ENCODE data around the gene ABCB11. TPM values are rescaled to one million over a fixed set of nuclear protein-coding genes. Genes with fewer than 3 reads are reported as not detected.

Gene ABCB11
- total and polyA plus RNA-seq, 10 of the 15 experiments (the other 5 are each of a cell fraction or from before 2014, with no cell fraction given), result not detected

GRCh38 chr2:168903888-168904287 is 127.2 kb downstream of the ABCB11 start:
- no peak overlapping the region for H3K4me3 ChIP-seq
- RAD21 ChIA-PET (ENCODE audit: unreplicated experiment), result no interaction called here
- H3K4me2 ChIP-seq (ENCODE audit: control insufficient read depth, insufficient read depth), result no peak overlapping the region
- 54% methylated on average over 2 of the region's 2 CpGs for WGBS (ENCODE audit: insufficient coverage, insufficient replicate concordance, low lambda C conversion rate, missing lambda C conversion rate)
- SMC1A ChIA-PET (ENCODE audit: uncharacterized antibody, unreplicated experiment), result no interaction called here
- H3K27me3 ChIP-seq (replicated peaks in 1 of 2; ENCODE audit: control insufficient read depth in 2 of 2, insufficient read depth in 2 of 2, low read length in 1 of 2), result no peaks in the 10 kb centered on the region; a peak in 1 of 4 replicates
- H4K20me1 ChIP-seq (ENCODE audit: control insufficient read depth, insufficient read depth), result no peaks in the 10 kb centered on the region
- intact Hi-C loops (cut with micrococcal nuclease; ENCODE audit: unreplicated experiment) (no loop called here), in situ Hi-C loops (cut with MboI) (no loop called here)
- no peak overlapping the region for H3K27ac ChIP-seq (ENCODE audit: control insufficient read depth, insufficient read depth)
- H2AFZ ChIP-seq (ENCODE audit: control insufficient read depth, low read depth, low read length), result no peak overlapping the region
- CTCF ChIA-PET, result no interaction called here
- no peak overlapping the region for H3K9ac ChIP-seq (ENCODE audit: control insufficient read depth, insufficient read depth, low read length)
- no peaks in the 10 kb centered on the region for H3K79me2 ChIP-seq (ENCODE audit: control insufficient read depth, insufficient read depth, low read length)
- ATAC-seq (no peak), FAIRE-seq (no peak), DNase-seq (ENCODE audit: low read depth, low spot score) (no peak)
- H3K4me1 ChIP-seq (ENCODE audit: control insufficient read depth, insufficient read depth, low read length), result no peaks in the 10 kb centered on the region
- H3K36me3 ChIP-seq (ENCODE audit: control insufficient read depth in 2 of 2, insufficient read depth in 2 of 2, low read length in 1 of 2), result no peaks in the 10 kb centered on the region
- TF ChIP-seq POLR2AphosphoS5 (IDR thresholded peaks at IDR 0.05; ENCODE audit: low read length) (no peak), SMAD5 (IDR thresholded peaks at IDR 0.05; ENCODE audit: low read depth) (no peak), IRF5 (IDR thresholded peaks at IDR 0.05; ENCODE audit: borderline replicate concordance) (no peak), STAT3 (IDR thresholded peaks at IDR 0.05; ENCODE audit: low read depth, low read length) (no peak), HSF1 (IDR thresholded peaks at IDR 0.05; ENCODE audit: low read depth, low read length) (no peak), RB1 (IDR thresholded peaks at IDR 0.05; ENCODE audit: borderline replicate concordance) (no peak), NKRF (conservative IDR thresholded peaks at IDR 0.05) (no peak)
- H3K9me3 ChIP-seq (replicated peaks; ENCODE audit: control insufficient read depth, insufficient read depth, low read length), result no peaks in the 10 kb centered on the region
- POLR2A ChIA-PET, result no interaction called here
- BruUV-seq (replicated peaks), result no TSS peak

Measured in GM12878 (cell line).